GM13977 (cell line): ENCODE results near the gene RNF6.

Experiments
- DNase-seq: peaks from one replicate; pipeline ENCODE4 v3.0.0; 2012; ENCODE audit warnings: low spot score
- CTCF ChIP-seq: IDR thresholded peaks from 2 replicates; pipeline ENCODE4 v1.5.1; 2012; ENCODE audit warnings: mild to moderate bottlenecking, control low read depth; ENCODE audit not compliant: insufficient read depth; ENCODE audit errors: extremely low read depth, missing control alignments
- in situ Hi-C: fragments of 300-500 bp; cut with MboI; formaldehyde crosslinking; loops from one replicate; pipeline ENCODE4 v1.12.0; 2022; ENCODE audit warnings: low sequenced_read_pairs, low pct_unique_long_range_greater_than_20kb, mixed read lengths, inconsistent platforms; ENCODE audit not compliant: unreplicated experiment

RNF6 gene

DNA sequence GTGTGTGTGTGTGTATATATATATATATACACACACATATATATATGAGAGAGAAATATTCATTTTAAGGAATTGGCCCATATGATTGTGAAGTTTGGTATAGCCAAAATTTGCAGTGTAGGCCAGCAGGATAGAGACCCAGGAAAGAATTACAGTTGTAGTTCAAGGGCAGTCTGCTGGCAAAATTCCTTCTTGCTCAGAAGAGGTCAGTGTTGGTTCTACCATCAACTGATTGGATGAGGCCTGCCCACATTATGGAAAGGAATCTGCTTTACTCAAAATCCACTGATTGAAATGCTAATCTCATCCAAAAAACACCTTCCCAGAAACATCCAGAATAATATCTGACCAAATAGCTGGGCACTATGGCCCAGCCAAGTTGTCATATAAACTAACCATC lies 24.0 kb downstream of the RNF6 start:
- no peak for TF ChIP-seq CTCF
- no peak for DNase-seq
- in situ Hi-C loops: loop anchor here (25.0 kb wide), 1 partner anchor 489 kb away; no protein-coding TSS in a partner anchor

GRCh38 chr13:26197298-26197697 lies 24.8 kb downstream of the RNF6 start:
- TF ChIP-seq CTCF: no peak
- no peak for DNase-seq
- in situ Hi-C loops: loop anchor here (25.0 kb wide), 1 partner anchor 490 kb away; no protein-coding TSS in a partner anchor

GRCh38 chr13:26186995-26187394 lies 35.1 kb downstream of the RNF6 start:
- no peak for DNase-seq
- in situ Hi-C loops: loop anchor here (10.0 to 25.0 kb wide), 2 partner anchors 308 to 500 kb away; no protein-coding TSS in a partner anchor
- no peak for TF ChIP-seq CTCF

- in situ Hi-C loops: loop anchor here (10.0 to 25.0 kb wide), 2 partner anchors 309 to 501 kb away; no protein-coding TSS in a partner anchor
- peak; percentile 60 for TF ChIP-seq CTCF
- peak; percentile 79 for DNase-seq
Measured at GRCh38 chr13:26186118-26186870, 35.8 kb downstream of the RNF6 start.

GRCh38 chr13:26185720-26186117 lies 36.4 kb downstream of the RNF6 start:
- no peak for DNase-seq
- in situ Hi-C loops: loop anchor here (10.0 to 25.0 kb wide), 2 partner anchors 309 to 502 kb away; no protein-coding TSS in a partner anchor
- no peak for TF ChIP-seq CTCF

DNA sequence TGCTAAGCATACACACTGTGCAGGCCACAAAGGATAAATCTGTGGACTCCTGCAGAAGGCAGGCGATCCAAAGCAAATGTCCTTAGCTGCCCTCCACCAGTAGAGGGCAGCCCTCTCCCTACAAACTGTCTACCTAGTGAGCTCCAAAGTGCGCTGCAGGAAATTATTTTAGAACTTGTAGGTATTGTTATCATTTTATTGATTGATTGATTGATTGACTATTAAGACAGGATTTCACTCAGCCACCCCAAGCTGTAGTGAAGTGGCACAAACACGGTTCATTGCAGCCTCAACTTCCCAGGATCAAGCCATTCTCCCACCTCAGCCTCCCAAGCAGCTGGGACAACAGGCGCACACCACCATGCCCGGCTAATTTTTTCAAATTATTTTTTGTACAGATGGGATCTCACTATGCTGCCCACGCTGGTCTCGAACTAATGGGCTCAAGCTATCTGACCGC lies 37.3 kb downstream of the RNF6 start:
- in situ Hi-C loops: loop anchor here (10.0 to 25.0 kb wide), 2 partner anchors 310 to 502 kb away; no protein-coding TSS in a partner anchor
- DNase-seq: peak; percentile 67

More for the DNA sequence above, 37.3 kb downstream of the RNF6 start:
- TF ChIP-seq CTCF: peak; percentile 95
